ENCODE measurements around the gene POLR3E. TPM values are rescaled to one million over a fixed set of nuclear protein-coding genes. Genes with fewer than 3 reads are reported as not detected.

The POLR3E gene, protein sequence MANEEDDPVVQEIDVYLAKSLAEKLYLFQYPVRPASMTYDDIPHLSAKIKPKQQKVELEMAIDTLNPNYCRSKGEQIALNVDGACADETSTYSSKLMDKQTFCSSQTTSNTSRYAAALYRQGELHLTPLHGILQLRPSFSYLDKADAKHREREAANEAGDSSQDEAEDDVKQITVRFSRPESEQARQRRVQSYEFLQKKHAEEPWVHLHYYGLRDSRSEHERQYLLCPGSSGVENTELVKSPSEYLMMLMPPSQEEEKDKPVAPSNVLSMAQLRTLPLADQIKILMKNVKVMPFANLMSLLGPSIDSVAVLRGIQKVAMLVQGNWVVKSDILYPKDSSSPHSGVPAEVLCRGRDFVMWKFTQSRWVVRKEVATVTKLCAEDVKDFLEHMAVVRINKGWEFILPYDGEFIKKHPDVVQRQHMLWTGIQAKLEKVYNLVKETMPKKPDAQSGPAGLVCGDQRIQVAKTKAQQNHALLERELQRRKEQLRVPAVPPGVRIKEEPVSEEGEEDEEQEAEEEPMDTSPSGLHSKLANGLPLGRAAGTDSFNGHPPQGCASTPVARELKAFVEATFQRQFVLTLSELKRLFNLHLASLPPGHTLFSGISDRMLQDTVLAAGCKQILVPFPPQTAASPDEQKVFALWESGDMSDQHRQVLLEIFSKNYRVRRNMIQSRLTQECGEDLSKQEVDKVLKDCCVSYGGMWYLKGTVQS
- total RNA-seq, result 100 to 1,000 TPM in 1 of 4 donors, 10 to 100 TPM in 3; 39.1 to 113 (median 65.1) TPM

DNA sequence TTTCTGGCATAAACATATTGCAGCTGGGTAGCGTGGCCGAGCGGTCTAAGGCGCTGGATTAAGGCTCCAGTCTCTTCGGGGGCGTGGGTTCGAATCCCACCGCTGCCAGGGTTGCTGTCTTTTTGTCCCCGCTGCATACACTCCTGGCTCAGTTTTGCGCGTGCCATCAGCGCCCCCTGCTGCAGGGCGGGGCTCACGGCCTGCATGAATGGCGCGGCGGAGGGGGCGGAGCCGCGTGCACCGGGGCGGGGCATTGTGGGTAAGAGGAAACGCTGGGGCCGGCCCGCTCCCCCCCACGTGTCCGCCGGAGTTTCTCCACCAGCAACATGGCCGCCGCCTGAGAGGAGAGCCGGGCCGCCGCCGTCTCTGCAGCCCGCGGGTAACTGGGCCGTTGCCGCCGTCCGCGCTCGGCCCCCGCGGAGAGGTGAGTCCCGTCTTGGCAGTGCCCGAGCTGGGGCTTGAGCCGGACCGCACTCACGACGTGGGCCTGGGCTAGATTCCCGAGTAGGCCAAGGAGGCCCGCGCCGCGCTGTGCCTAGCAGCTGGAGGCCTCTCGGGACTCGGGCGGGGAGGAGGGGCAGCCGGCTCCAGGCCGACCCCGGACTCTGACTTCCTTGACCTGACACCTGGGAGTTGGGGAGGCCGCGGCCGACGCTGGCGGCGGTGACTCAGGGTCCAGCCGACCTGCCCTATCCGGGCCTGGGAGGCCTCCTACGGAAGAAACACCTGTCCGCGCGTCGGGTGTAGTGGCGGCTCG, at the start of gene POLR3E:
Gene POLR3E, plus strand, starts transcription at position 296 of the 757 bp plus-strand sequence. CDS start 5,560 bp downstream, outside the sequence.
- DNase-seq, result peak; percentile 99 to 100 (median 100)
- Histone ChIP-seq H3K4me3 (peak within 1 kb of the TSS; percentile 68 to 85 (median 82)), H3K9me3 (no peaks in the 10 kb centered on the region), H3K27ac (peak within 1 kb of the TSS; percentile 94 to 97 (median 94)), H3K27me3 (no peaks in the 10 kb centered on the region), H3K4me1 (peaks cover 0 to 15% (median 0%) of the 10 kb centered on the region in 4 donors), H3K36me3 (no peaks in the 10 kb centered on the region)
- TF ChIP-seq POLR2A (IDR thresholded peaks at IDR 0.05), result peak; percentile 27 to 36
- TF ChIP-seq, protein P1, sequence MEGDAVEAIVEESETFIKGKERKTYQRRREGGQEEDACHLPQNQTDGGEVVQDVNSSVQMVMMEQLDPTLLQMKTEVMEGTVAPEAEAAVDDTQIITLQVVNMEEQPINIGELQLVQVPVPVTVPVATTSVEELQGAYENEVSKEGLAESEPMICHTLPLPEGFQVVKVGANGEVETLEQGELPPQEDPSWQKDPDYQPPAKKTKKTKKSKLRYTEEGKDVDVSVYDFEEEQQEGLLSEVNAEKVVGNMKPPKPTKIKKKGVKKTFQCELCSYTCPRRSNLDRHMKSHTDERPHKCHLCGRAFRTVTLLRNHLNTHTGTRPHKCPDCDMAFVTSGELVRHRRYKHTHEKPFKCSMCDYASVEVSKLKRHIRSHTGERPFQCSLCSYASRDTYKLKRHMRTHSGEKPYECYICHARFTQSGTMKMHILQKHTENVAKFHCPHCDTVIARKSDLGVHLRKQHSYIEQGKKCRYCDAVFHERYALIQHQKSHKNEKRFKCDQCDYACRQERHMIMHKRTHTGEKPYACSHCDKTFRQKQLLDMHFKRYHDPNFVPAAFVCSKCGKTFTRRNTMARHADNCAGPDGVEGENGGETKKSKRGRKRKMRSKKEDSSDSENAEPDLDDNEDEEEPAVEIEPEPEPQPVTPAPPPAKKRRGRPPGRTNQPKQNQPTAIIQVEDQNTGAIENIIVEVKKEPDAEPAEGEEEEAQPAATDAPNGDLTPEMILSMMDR (IDR thresholded peaks at IDR 0.05), result peak; percentile 93 to 100 (median 99)

DNA sequence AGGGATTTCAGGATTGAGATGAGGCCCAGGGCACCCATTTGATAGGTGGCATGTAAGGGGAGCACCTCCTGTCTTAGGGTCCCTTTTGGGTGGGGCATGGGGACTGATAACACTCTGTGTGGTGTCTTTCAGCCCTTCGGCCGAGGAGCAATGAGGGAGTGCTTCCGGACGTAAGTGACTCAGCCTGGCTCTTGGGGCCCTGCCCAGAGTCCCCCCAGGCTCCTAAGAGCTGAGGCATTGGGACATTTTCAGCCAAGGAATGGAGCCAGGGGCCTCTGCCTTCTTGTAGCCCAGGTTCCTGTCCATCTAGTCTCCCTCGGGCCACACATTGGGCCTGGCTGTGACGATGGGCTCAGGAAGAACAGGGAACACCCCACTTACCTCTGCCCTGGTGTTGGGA, 46.7 kb upstream of the POLR3E start:
- no peaks in the 10 kb centered on the region for H3K4me1 ChIP-seq
- no peaks in the 10 kb centered on the region for H3K27me3 ChIP-seq
- no peak for TF ChIP-seq POLR2A (IDR thresholded peaks at IDR 0.05)
- TF ChIP-seq, protein P1 (IDR thresholded peaks at IDR 0.05), result no peak
- H3K9me3 ChIP-seq, result no peaks in the 10 kb centered on the region
- DNase-seq, result no peak
- H3K27ac ChIP-seq, result no peak overlapping the region
- H3K36me3 ChIP-seq, result peaks cover 0 to 66% (median 0%) of the 10 kb centered on the region in 3 donors
- H3K4me3 ChIP-seq, result no peak overlapping the region

DNA sequence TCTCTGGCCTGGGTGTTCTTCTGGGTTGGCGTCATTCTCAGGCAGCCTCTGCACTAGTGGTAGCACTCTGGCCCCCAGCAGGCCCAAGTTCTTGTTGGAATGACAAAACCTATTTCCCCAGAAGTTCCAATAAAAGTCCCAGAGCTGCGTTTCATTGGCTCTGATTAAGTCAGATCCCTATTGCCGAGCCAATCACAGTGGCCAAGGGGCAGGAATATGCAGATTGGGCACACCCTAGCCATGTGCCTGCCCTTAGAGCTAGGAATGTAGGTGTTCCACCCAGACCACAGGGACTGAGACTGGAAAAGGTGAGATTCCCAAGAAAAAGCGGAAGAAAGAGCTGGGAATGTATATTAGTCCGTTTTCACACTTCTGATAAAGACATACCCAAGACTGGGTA, 44.9 kb upstream of the POLR3E start:
- Histone ChIP-seq H3K9me3 (no peaks in the 10 kb centered on the region), H3K27me3 (no peaks in the 10 kb centered on the region), H3K36me3 (peaks cover 0 to 76% (median 0%) of the 10 kb centered on the region in 3 donors), H3K4me1 (no peaks in the 10 kb centered on the region), H3K4me3 (no peak overlapping the region), H3K27ac (no peak overlapping the region)
- DNase-seq, result no peak
- TF ChIP-seq, protein P1 (IDR thresholded peaks at IDR 0.05), result no peak
- no peak for TF ChIP-seq POLR2A (IDR thresholded peaks at IDR 0.05)

DNA sequence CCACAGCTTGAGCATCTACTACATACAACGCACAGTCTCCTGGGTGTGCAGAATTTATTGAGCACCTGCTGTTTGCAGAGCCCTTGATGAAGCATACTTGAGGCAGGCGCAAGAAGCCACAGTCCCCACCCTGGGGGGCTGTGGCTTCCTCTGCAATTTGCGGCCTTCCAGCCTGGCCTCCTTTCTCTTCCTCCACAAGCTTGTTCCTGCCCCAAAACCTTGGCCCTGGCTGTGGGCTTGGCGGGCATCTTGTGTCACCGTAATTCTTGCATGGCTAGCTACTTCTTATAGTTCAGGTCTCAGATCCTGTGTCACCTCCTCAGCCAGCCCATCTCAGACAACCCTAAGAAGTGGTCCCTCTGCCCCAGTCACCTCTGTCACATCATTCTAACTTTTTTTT, 43.9 kb upstream of the POLR3E start:
- no peak overlapping the region for H3K4me3 ChIP-seq
- TF ChIP-seq, protein P1 (IDR thresholded peaks at IDR 0.05), result no peak
- no peak for TF ChIP-seq POLR2A (IDR thresholded peaks at IDR 0.05)
- DNase-seq, result no peak
- H3K27me3 ChIP-seq, result no peaks in the 10 kb centered on the region
- H3K9me3 ChIP-seq, result no peaks in the 10 kb centered on the region
- no peaks in the 10 kb centered on the region for H3K4me1 ChIP-seq
- H3K27ac ChIP-seq, result no peak overlapping the region
- H3K36me3 ChIP-seq, result peaks cover 0 to 84% (median 0%) of the 10 kb centered on the region in 3 donors

DNA sequence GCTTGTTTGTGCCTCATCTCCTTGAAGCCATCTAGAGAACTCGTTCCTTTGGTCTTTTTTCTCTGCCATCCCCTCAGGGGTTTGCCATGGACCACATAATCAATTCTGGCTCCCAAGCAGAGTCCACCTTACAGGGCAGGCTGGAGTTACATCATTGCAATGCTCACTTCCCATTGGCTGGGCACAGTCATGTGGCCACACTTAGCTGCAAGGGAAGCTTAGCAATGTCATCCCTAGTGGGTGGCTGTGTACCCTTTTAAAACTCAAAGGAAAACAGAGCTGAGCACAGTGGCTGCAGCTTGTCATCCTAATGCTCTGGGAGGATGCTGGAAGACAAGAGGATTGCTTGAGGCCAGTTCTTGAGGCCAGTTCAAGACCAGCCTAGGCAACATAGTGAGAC, 41.9 kb upstream of the POLR3E start:
- DNase-seq, result no peak

More for the DNA sequence above, 41.9 kb upstream of the POLR3E start:
- TF ChIP-seq, protein P1 (IDR thresholded peaks at IDR 0.05), result no peak
- no peak for TF ChIP-seq POLR2A (IDR thresholded peaks at IDR 0.05)
- Histone ChIP-seq H3K27ac (no peak overlapping the region), H3K9me3 (no peaks in the 10 kb centered on the region), H3K36me3 (peaks cover 0 to 100% (median 3%) of the 10 kb centered on the region in 3 donors), H3K4me3 (no peak overlapping the region), H3K27me3 (no peaks in the 10 kb centered on the region), H3K4me1 (no peaks in the 10 kb centered on the region)
